NK-92 treated with Interleukin-12 subunit alpha and Interleukin-12 subunit beta, amount 100 ng/mL, for 24 hours (cell line): Measurements from ENCODE around the gene PPIP5K2.
"Not testable (repeated sequence)": the region's sequence is repeated elsewhere in the genome, so short reads cannot be mapped to it uniquely, and the experiment has no call there.

Experiments
- DNase-seq: peaks from one replicate; lab custom pipeline; 2025; lab: John Stamatoyannopoulos, UW

Gene PPIP5K2

GRCh38 chr5:103207653-103208052, 87.6 kb downstream of the PPIP5K2 start:
- DNase-seq = no peak

- DNase-seq = no peak
Observed at GRCh38 chr5:103208460-103208859, 88.4 kb downstream of the PPIP5K2 start.

GRCh38 chr5:103209065-103209464, 89.0 kb downstream of the PPIP5K2 start:
- no peak for DNase-seq

GRCh38 chr5:103210952-103211351, 90.9 kb downstream of the PPIP5K2 start:
- no peak for DNase-seq

GRCh38 chr5:103211576-103212561, 91.8 kb downstream of the PPIP5K2 start:
- DNase-seq = no peak

GRCh38 chr5:103216137-103216536, 96.0 kb downstream of the PPIP5K2 start:
- DNase-seq = no peak

- no peak for DNase-seq
Observed at GRCh38 chr5:103216697-103217096, 96.6 kb downstream of the PPIP5K2 start.

GRCh38 chr5:103217101-103217500, 97.0 kb downstream of the PPIP5K2 start:
- DNase-seq = no peak

GRCh38 chr5:103218164-103218563, 98.1 kb downstream of the PPIP5K2 start:
- no peak for DNase-seq

- DNase-seq = not testable (repeated sequence)
Observed at GRCh38 chr5:103219074-103219473, 99.0 kb downstream of the PPIP5K2 start.

- DNase-seq = no peak
Observed at GRCh38 chr5:103223031-103223955, 103.2 kb downstream of the PPIP5K2 start.

GRCh38 chr5:103224118-103224893, 104.2 kb downstream of the PPIP5K2 start:
- DNase-seq = no peak

- DNase-seq = no peak
Observed at GRCh38 chr5:103224894-103225246, 104.8 kb downstream of the PPIP5K2 start.

GRCh38 chr5:103228061-103228460, 108.0 kb downstream of the PPIP5K2 start:
- DNase-seq = no peak

- no peak for DNase-seq
Observed at GRCh38 chr5:103228588-103228987, 108.5 kb downstream of the PPIP5K2 start.

GRCh38 chr5:103232393-103232999, 112.4 kb downstream of the PPIP5K2 start:
- DNase-seq = no peak

- DNase-seq = no peak
Observed at GRCh38 chr5:103234239-103234975, 114.3 kb downstream of the PPIP5K2 start.

- DNase-seq = no peak
Observed at GRCh38 chr5:103235891-103236290, 115.8 kb downstream of the PPIP5K2 start.

- DNase-seq = no peak
Observed at GRCh38 chr5:103237778-103238177, 117.7 kb downstream of the PPIP5K2 start.

GRCh38 chr5:103243665-103244064, 123.6 kb downstream of the PPIP5K2 start:
- no peak for DNase-seq

GRCh38 chr5:103244398-103244797, 124.3 kb downstream of the PPIP5K2 start:
- no peak for DNase-seq
